Measurements from ENCODE around the gene PRXL2A.
"Not testable (repeated sequence)": the region's sequence is repeated elsewhere in the genome, so short reads cannot be mapped to it uniquely, and the experiment has no call there.

PRXL2A gene

DNA sequence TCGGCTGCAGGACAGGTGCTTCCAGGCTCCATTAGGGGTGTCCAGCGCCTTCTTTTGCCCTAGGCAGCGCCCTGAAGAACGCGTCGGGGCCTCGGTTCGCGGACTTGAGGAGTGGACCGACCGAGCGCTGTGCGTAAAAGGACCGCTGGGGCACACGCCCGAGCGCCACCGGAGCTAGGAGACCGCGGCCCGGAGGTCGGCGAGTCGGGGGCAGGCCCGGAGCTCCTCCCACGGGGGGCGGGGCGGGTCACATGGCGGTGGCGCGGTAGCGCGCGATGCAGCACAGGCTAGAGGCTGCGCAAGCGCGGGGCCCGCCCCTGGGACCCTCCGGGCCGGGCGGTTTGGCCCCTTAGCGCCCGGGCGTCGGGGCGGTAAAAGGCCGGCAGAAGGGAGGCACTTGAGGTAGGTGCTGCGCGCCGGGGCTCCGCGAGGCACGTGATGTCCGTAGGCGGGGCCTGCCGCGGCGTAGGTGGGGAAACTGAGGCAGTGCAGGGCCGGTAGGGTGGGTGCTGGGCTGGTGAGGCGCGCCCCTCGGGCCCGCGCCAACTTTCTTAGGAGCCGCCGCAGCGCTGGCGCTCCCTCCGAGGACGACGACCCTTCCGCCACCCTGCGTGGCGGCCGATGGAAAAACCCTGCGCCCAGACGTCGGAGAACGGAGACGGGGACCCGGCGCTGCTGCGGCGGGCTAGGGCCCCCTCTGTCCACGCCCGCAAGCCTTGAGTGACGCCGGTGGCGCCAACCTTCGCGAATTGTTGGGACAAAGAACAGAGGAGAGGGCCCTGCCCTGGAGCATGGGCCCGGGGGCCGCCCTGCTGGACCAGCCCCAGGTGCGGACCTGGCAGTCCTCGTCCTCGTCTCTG is at the start of gene PRXL2A:
Gene PRXL2A (plus strand): TSS at position 310 of the 860 bp plus-strand sequence. CDS start 11,917 bp downstream, outside the sequence.
- DNase-seq (ENCODE audit: low read depth, low spot score): peak; percentile 82

- DNase-seq (ENCODE audit: low read depth, low spot score): not testable (repeated sequence)
These were observed 49.4 kb upstream of the PRXL2A start for GRCh38 chr10:80358925-80359324.

- DNase-seq (ENCODE audit: low read depth, low spot score): no peak
These were observed 48.7 kb upstream of the PRXL2A start for GRCh38 chr10:80359644-80360043.

- no peak for DNase-seq (ENCODE audit: low read depth, low spot score)
These were observed 42.8 kb upstream of the PRXL2A start for GRCh38 chr10:80365510-80365909.

GRCh38 chr10:80371467-80371866 is 36.9 kb upstream of the PRXL2A start:
- no peak for DNase-seq (ENCODE audit: low read depth, low spot score)

- DNase-seq (ENCODE audit: low read depth, low spot score): no peak
These were observed 35.7 kb upstream of the PRXL2A start for GRCh38 chr10:80372675-80373074.

GRCh38 chr10:80373502-80373901 is 34.8 kb upstream of the PRXL2A start:
- no peak for DNase-seq (ENCODE audit: low read depth, low spot score)

DNA sequence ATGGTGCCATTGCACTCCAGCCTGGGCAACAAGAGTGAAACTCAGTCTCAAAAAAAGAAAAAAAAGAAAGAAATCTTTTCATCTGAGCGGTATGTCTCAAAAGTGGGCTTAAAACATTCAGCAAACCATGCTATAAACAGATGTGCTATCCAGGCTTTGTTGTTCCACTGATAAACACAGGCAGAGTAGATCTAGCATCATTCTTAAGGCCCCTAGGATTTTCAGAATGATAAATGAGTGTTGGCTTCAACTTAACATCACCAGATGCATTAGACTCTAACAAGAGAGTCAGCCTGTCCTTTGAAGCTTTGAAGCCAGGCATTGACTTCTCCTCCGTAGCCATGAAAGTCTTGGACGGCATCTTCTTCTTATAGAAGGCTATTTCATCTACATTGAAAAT is 28.6 kb upstream of the PRXL2A start:
- DNase-seq (ENCODE audit: low read depth, low spot score): no peak

DNA sequence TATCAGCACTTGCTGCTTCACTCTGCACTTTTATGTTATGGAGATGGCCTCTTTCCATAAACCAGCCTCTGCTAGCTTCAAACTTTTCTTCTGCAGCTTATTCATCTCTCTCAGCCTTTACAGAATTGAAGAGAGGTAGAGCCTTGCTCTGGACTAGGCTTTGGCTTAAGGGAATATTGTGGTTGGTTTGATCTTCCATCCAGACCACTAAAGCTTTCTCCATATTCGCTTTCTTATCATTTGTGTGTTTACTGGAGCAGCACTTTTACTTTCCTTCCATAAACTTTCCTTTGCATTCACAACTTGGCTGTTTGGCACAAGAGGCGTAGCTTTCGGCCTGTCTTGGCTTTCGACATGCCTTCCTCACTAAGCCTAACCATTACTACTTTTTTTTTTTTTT is 28.2 kb upstream of the PRXL2A start:
- no peak for DNase-seq (ENCODE audit: low read depth, low spot score)

DNA sequence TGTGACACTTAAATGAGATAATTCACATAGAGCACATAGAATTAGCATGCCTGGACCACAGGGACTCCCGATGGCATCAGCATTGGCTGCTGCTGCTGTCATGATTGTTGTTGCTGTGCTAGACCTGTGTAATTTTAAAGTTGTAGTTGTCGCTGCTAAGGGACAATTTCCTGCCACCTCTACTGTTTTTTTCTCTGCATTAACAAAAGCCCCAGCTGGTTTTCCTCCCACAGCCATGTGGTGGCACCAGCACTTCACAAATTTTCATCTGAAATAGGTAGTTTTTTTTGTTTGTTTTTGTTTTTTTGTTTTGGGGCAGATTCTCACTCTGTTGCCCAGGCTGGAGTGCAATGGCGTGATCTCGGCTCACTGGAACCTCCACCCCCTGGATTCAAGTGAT is 25.4 kb upstream of the PRXL2A start:
- peak; percentile 62 for DNase-seq (ENCODE audit: low read depth, low spot score)

DNA sequence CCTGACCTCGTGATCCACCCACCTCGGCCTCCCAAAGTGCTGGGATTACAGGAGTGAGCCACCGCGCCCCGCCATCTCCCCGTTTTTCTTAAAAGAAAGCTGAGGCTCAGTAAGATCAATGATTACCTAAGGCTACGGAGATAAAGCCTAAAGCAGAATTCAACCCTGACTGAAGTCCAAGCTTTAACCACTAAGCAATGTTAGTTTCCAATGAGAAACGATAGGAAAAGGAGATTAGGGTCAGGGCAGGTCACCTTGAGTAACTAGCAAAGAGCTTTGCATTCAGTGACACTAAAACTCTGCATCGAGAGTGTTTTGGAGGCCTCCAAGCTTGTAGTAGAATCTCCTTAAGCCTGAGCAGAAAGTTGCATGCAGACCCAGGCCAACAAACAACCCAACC is 17.6 kb upstream of the PRXL2A start:
- DNase-seq (ENCODE audit: low read depth, low spot score): no peak

GRCh38 chr10:80392250-80392649 is 16.1 kb upstream of the PRXL2A start:
- DNase-seq (ENCODE audit: low read depth, low spot score): no peak

DNA sequence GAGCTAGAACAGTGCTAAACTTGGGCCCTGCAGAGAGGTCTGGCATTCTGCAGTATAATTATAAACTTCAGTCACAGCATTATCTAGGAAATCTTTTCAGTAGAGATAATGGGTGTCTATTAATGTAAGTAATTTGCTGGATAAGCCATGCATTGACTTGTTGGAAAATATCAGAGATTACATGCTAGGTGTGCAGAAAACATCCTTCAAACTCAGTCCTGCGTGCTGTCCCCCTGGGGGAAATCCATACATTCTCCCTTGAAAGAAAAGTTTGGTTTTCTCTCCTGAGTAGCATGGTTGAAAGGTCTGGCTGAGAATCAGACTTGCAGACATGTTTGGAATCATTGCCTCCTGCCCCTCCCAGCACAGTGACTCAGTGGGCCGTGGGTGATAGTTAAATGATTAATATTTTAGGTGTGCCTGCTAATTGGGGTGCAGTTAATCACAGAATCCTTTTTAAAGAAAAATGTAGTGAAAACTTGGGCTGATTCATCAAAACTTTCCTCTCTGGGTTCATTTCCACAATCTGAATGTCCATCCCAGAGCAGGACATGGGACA is 13.9 kb upstream of the PRXL2A start:
- DNase-seq (ENCODE audit: low read depth, low spot score): no peak

- no peak for DNase-seq (ENCODE audit: low read depth, low spot score)
These were observed 11.3 kb upstream of the PRXL2A start for GRCh38 chr10:80397014-80397413.

GRCh38 chr10:80400136-80400804 is 8.1 kb upstream of the PRXL2A start:
- DNase-seq (ENCODE audit: low read depth, low spot score): no peak

- DNase-seq (ENCODE audit: low read depth, low spot score): no peak
These were observed 3.3 kb upstream of the PRXL2A start for GRCh38 chr10:80405035-80405434.

GRCh38 chr10:80405626-80406025 is 2.7 kb upstream of the PRXL2A start:
- peak; percentile 36 for DNase-seq (ENCODE audit: low read depth, low spot score)

DNA sequence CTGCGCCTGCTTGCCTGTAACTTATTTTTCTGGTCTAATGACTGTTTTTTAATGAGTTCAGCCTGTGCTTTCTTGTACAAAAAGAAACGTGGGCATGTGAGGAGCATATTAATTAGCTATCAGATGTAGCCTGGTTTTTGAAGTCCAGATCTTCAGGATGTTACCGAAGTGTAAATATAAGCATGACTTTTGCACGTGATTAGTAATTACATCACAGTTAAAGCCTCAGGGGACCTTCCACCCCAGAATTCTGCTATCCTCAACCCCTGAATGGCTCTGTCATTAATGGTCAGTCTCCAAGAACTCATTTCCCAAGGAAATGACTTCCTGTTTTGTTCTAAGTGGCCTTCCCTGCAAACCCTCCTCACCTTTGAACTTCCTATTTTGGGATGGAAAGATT is 2.1 kb upstream of the PRXL2A start:
- no peak for DNase-seq (ENCODE audit: low read depth, low spot score)

GRCh38 chr10:80407812-80408241 is 524 bp upstream of the PRXL2A start:
- peak; percentile 65 for DNase-seq (ENCODE audit: low read depth, low spot score)

DNA sequence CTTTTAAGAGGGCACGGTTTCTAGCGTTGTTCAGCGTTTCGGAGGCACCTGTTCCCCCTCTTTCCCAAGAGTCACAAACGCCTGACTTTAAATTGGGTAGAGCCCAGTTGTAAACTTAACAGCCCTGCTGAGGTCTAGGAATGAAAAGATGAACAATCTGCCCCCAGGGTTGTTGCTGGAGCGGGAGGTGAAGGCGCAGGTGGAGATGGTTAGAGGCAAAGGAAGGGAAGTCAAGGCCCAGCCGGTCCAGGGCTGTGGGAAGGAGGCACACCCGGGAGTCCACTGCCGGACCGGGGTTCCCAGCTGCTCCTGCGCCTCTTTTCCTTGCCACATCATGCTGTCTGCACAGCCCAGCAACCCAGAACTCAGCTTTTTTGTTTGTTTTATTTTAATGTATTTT is 770 bp downstream of the PRXL2A start:
- peak; percentile 19 for DNase-seq (ENCODE audit: low read depth, low spot score)

GRCh38 chr10:80410122-80410521 is 1.8 kb downstream of the PRXL2A start:
- no peak for DNase-seq (ENCODE audit: low read depth, low spot score)

DNA sequence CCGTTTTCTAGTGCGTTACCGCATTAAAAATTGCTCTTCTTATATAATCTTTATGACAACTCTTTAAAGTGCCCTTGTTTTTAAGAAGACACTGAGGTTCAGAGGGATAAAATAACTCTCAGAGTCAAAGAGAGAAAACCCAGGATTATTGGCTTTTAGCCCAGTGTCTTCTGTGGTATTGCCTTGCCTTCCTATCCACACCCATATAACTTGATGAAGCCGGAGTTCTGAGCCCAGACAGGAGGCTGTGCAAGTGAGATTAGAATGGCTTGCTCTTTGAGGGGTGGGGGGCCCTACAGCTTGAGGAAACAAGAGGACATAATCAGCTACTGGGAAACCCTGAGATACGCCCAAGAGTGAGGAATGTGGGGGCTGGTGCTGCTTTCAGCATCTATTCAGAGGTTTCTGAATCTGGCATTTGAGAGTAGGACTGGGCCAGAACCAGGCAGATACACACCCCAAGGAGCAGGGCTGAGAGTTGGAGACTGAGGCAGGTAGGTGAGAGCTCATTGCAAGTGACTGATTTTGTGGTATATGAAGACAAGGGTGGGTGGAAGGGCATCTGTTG is 2.3 kb downstream of the PRXL2A start:
- no peak for DNase-seq (ENCODE audit: low read depth, low spot score)

Data from astrocyte of the hippocampus (primary cell).